K562 (cell line): Measurements from ENCODE around the gene SCUBE1. TPM values are rescaled to one million over a fixed set of nuclear protein-coding genes. Genes with fewer than 3 reads are reported as not detected.

ENCODE experiments used
- ATAC-seq: fragments of 200-7000 bp; cut with Tn5 transposase; 3 replicates; pipeline ENCODE4 v1.9.1; 2020; ENCODE audit warnings: moderate library complexity
- BruUV-seq: library from RNA; stranded (reverse); fragments of 400-500 nt; replicated peaks from 2 replicates; lab custom pipeline; 2021; lab: Mats Ljungman, UMichigan
- CTCF ChIA-PET: fragments of 300-600 bp; formaldehyde crosslinking; extraction: SDS; loops from one replicate; lab custom pipeline; 2021; ENCODE audit warnings: low intra/inter-chr PET ratio; lab: Yijun Ruan, JAX
- POLR2A ChIA-PET: fragments of 300-600, 350-650 bp; sonication (Branson Sonifier 250); formaldehyde crosslinking; extraction: SDS; loops from one replicate; lab custom pipeline; 2021; ENCODE audit warnings: antibody characterized with exemption, inconsistent platforms; lab: Yijun Ruan, JAX
- DNase-seq, 4 experiments: peaks; one replicate each; pipeline versions ENCODE4 v3.0.0 to v3.0.0-alpha.2; 2011 to 2018; ENCODE audit warnings: low spot score in 3 of 4, mixed read lengths in 3 of 4; ENCODE audit errors: extremely low read depth in 1 of 4
- FAIRE-seq: peaks from 2 replicates; lab custom pipeline; 2011; peaks lifted over from hg19 to GRCh38; lab: Jason Lieb, UNC
- H2AFZ ChIP-seq: 2 replicates; pipeline ENCODE4 v1.6.0; 2011; ENCODE audit warnings: low read depth, low read length, control low read depth, inconsistent platforms
- H3K27ac ChIP-seq: fragments of 200-600 bp; 3 replicates; pipeline ENCODE4 v1.8.0; 2011; ENCODE audit warnings: low read depth, mild to moderate bottlenecking, control low read depth, inconsistent platforms, low read length, moderate library complexity, mixed read lengths; ENCODE audit errors: extremely low read depth
- H3K27me3 ChIP-seq, 2 experiments: fragments of 300-600 bp in 1 of 2; 2 replicates in 1 of 2; 3 replicates in 1 of 2; pipeline versions ENCODE4 v1.6.0 to v1.8.0; 2011; ENCODE audit warnings: inconsistent platforms in 2 of 2, low read length in 2 of 2, mild to moderate bottlenecking in 1 of 2, mixed read lengths in 1 of 2, moderate library complexity in 1 of 2; ENCODE audit not compliant: control insufficient read depth in 2 of 2, insufficient read depth in 2 of 2
- H3K36me3 ChIP-seq: fragments of 300-600 bp; 3 replicates; pipeline ENCODE4 v1.8.0; 2011; ENCODE audit warnings: mild to moderate bottlenecking, low read length, inconsistent platforms; ENCODE audit not compliant: control insufficient read depth, insufficient read depth
- H3K4me1 ChIP-seq, 2 experiments: fragments of 200-600 bp in 1 of 2; replicated peaks in 1 of 2; 2 replicates in 1 of 2; 3 replicates in 1 of 2; pipeline versions ENCODE4 v1.5.1 to v1.8.0; 2011; ENCODE audit warnings: inconsistent platforms in 2 of 2, low read length in 2 of 2, mild to moderate bottlenecking in 1 of 2, mixed read lengths in 1 of 2, moderate library complexity in 1 of 2; ENCODE audit not compliant: control insufficient read depth in 2 of 2, insufficient read depth in 2 of 2
- H3K4me2 ChIP-seq: 2 replicates; pipeline ENCODE4 v1.6.1; 2011; ENCODE audit warnings: low read length, control low read depth, inconsistent platforms, mixed read lengths; ENCODE audit not compliant: insufficient read depth
- H3K4me3 ChIP-seq: fragments of 200-600 bp; sonication (generic), shearing (Covaris generic); 2 replicates; pipeline ENCODE4 v1.5.1; 2016; ENCODE audit warnings: control low read depth, inconsistent platforms
- H3K79me2 ChIP-seq: fragments of 200-600 bp; 3 replicates; pipeline ENCODE4 v1.8.0; 2011; ENCODE audit warnings: low read length, inconsistent platforms; ENCODE audit not compliant: control insufficient read depth, insufficient read depth
- H3K9ac ChIP-seq, 2 experiments: 2 replicates each; pipeline versions ENCODE4 v1.6.0 to v1.6.1; 2011; ENCODE audit warnings: low read depth in 2 of 2, low read length in 2 of 2, control low read depth in 1 of 2, inconsistent platforms in 1 of 2, mild to moderate bottlenecking in 1 of 2, mixed read lengths in 1 of 2; ENCODE audit not compliant: insufficient read depth in 1 of 2
- H3K9me1 ChIP-seq: one replicate; pipeline ENCODE4 v1.6.0; 2011; ENCODE audit warnings: inconsistent platforms, mild to moderate bottlenecking, low read length, moderate library complexity; ENCODE audit not compliant: control insufficient read depth, insufficient read depth
- H3K9me3 ChIP-seq: replicated peaks from 2 replicates; pipeline ENCODE4 v1.5.1; 2011; ENCODE audit warnings: low read depth, low read length, inconsistent platforms; ENCODE audit not compliant: control insufficient read depth, insufficient read depth
- H4K20me1 ChIP-seq: replicated peaks from 2 replicates; pipeline ENCODE4 v1.6.1; 2011; ENCODE audit warnings: low read length, inconsistent platforms, mixed read lengths; ENCODE audit not compliant: control insufficient read depth, insufficient read depth
- DMBX1 ChIP-seq: fragments of 250-450 bp; sonication (Bioruptor Pico); IDR thresholded peaks from 2 replicates; pipeline ENCODE4 v1.8.0; 2022; ENCODE audit warnings: inconsistent platforms, mild to moderate bottlenecking, moderate library complexity, borderline replicate concordance
- E2F1 ChIP-seq: sonication (generic); formaldehyde crosslinking; IDR thresholded peaks from 2 replicates; pipeline ENCODE4 v1.8.1; 2023; ENCODE audit warnings: mild to moderate bottlenecking, missing genetic modification reagents, moderate library complexity
- ETS2 ChIP-seq: IDR thresholded peaks from 2 replicates; pipeline ENCODE4 v1.6.1; 2016; ENCODE audit warnings: borderline replicate concordance, missing genetic modification characterization, mild to moderate bottlenecking, moderate library complexity, missing compliant biosample characterization; ENCODE audit not compliant: poor library complexity, severe bottlenecking
- FOXP1 ChIP-seq: sonication (generic); formaldehyde crosslinking; IDR thresholded peaks from 2 replicates; pipeline ENCODE4 v1.8.0; 2022; ENCODE audit warnings: mild to moderate bottlenecking, missing genetic modification reagents
- HNRNPLL ChIP-seq: fragments of 200-400 bp; formaldehyde crosslinking; IDR thresholded peaks from 2 replicates; pipeline ENCODE4 v1.6.1; 2017; ENCODE audit warnings: low read length, low read depth, mild to moderate bottlenecking; ENCODE audit not compliant: poor library complexity, severe bottlenecking
- KAT8 ChIP-seq: fragments of 450-650 bp; IDR thresholded peaks from 2 replicates; pipeline ENCODE4 v1.6.1; 2016; ENCODE audit warnings: low read depth, mild to moderate bottlenecking
- MAFF ChIP-seq: IDR thresholded peaks from 2 replicates; pipeline ENCODE4 v1.6.1; 2012; ENCODE audit warnings: low read length, improper control_type of control experiment
- NR1H2 ChIP-seq: sonication (generic); formaldehyde crosslinking; IDR thresholded peaks from 2 replicates; pipeline ENCODE4 v1.4.0; 2020; ENCODE audit warnings: mild to moderate bottlenecking, missing genetic modification reagents
- RAD51 ChIP-seq: fragments of 450-650 bp; IDR thresholded peaks from 2 replicates; pipeline ENCODE4 v1.7.1; 2016; ENCODE audit warnings: low read depth, mild to moderate bottlenecking, borderline replicate concordance
- RBM39 ChIP-seq: fragments of 200-400 bp; formaldehyde crosslinking; optimal IDR thresholded peaks from 2 replicates; pipeline ENCODE3; 2018; ENCODE audit warnings: low read depth, low read length
- SLC30A9 ChIP-seq: fragments of 250-450 bp; sonication (Bioruptor Pico); IDR thresholded peaks from 2 replicates; pipeline ENCODE4 v1.8.0; 2022; ENCODE audit warnings: mild to moderate bottlenecking, moderate library complexity
- TEAD1 ChIP-seq, 2 experiments: fragments of 450-650 bp in 1 of 2; sonication (generic) in 1 of 2; formaldehyde crosslinking; IDR thresholded peaks; 2 replicates each; pipeline versions ENCODE4 v1.4.0 to v1.8.0; 2020 to 2022; ENCODE audit warnings: mild to moderate bottlenecking in 2 of 2, missing genetic modification reagents in 1 of 2
- ZBTB11 ChIP-seq, 3 experiments: fragments of 200-800 bp in 1 of 3; fragments of 250-450 bp in 1 of 3; fragments of 450-650 bp in 1 of 3; sonication (Bioruptor Pico) in 1 of 3; sonication (Bioruptor generic) in 1 of 3; formaldehyde crosslinking in 1 of 3; IDR thresholded peaks; 2 replicates each; pipeline versions ENCODE4 v1.6.1 to v1.8.0; 2016 to 2022; ENCODE audit warnings: mild to moderate bottlenecking in 2 of 3, missing genetic modification characterization in 2 of 3, missing compliant biosample characterization in 1 of 3, moderate library complexity in 1 of 3
- WGBS: fragments of 100-300 bp; shearing (Covaris generic); methylation state at CpG from one replicate; pipeline ENCODE4 v1.1.6; 2016; ENCODE audit warnings: low coverage, mixed read lengths; ENCODE audit not compliant: insufficient coverage; ENCODE audit errors: missing lambda C conversion rate; 5-methylcytosine and 5-hydroxymethylcytosine counted together
- in situ Hi-C: fragments of 300-500 bp; cut with MboI; formaldehyde crosslinking; loops from 4 replicates; pipeline ENCODE4 v1.15.0; 2018; ENCODE audit warnings: inconsistent platforms, mixed read lengths
- intact Hi-C: fragments of 100-400 bp; cut with micrococcal nuclease; formaldehyde crosslinking; loops from 2 replicates; pipeline ENCODE4 v1.14.2; 2022
- polyA plus RNA-seq, 8 experiments: library from polyadenylated mRNA; depleted of rRNA in 4 of 8; stranded (reverse) in 5 of 8; unstranded in 3 of 8; fragments of >200 nt; fragmentation: Nextera tagmentation in 2 of 8; fragmentation: Illumina TruSeq in 1 of 8; extraction: Ambion mirVana in 2 of 8; extraction: Trizol in 1 of 8; gene quantifications; 2 replicates each; pipeline versions ENCODE4 v1.2.1 to v1.2.3, GENCODE V29; 2011 to 2014; ENCODE audit warnings: inconsistent platforms in 1 of 8, missing spikeins in 1 of 8
- total RNA-seq, 7 experiments: library from RNA; depleted of rRNA in 6 of 7; stranded (reverse); fragments of >200 nt in 6 of 7; fragmentation: Illumina TruSeq in 2 of 7; extraction: Trizol in 2 of 7; gene quantifications; 2 replicates each; pipeline versions ENCODE4 v1.2.1 to v1.2.3, GENCODE V29; 2011 to 2021; ENCODE audit warnings: low replicate concordance in 1 of 7
- TF ChIP-seq, protein P1 (sequence below): fragments of 450-650 bp; formaldehyde crosslinking; IDR thresholded peaks from 2 replicates; pipeline ENCODE4 v1.4.0; 2020; ENCODE audit warnings: mild to moderate bottlenecking, mixed read lengths

The SCUBE1 gene
- total and polyA plus RNA-seq, 9 of the 15 experiments (the other 6 are each of a cell fraction or from before 2014, with no cell fraction given) = 0.03 to 0.47 (median 0.29) TPM; not detected in 6

GRCh38 chr22:43151251-43152002, 191.7 kb downstream of the SCUBE1 start, which contains the start of gene TSPO:
TSS of gene TSPO (plus strand) at chr22:43151559. CDS start at chr22:43159239, 7,680 bp downstream.
- FAIRE-seq (no peak), ATAC-seq (peak; percentile 79), DNase-seq (peak; percentile 53 to 85 (median 80))
- Histone ChIP-seq H4K20me1 (0 out of 2 replicates have a peak, but pooled peaks cover 3% of the 10 kb centered on the region), H3K9ac (peak within 1 kb of the TSS; percentile 82 to 96), H3K79me2 (peaks cover 29% of the 10 kb centered on the region), H3K27ac (peak within 1 kb of the TSS; percentile 76), H3K9me1 (no peaks in the 10 kb centered on the region), H3K27me3 (no peaks in the 10 kb centered on the region), H2AFZ (peak within 1 kb of the TSS; percentile 83), H3K36me3 (no peaks in the 10 kb centered on the region), H3K4me2 (peak within 1 kb of the TSS; percentile 85), H3K9me3 (no peaks in the 10 kb centered on the region), H3K4me3 (peak within 1 kb of the TSS; percentile 54), H3K4me1 (peaks cover 0 to 38% of the 10 kb centered on the region in 2 experiments; a peak in 3 of 5 replicates)
- TSS peak; percentile 50 for BruUV-seq
- 0% methylated on average over 22 of the region's 75 CpGs for WGBS
- intact Hi-C loops (no loop called here), in situ Hi-C loops (no loop called here)
- CTCF ChIA-PET = no interaction called here
- POLR2A ChIA-PET = interaction anchor here (0.6 kb wide), 1 partner anchor 48 kb away, joined by 4 read pairs; no protein-coding TSS in a partner anchor
- TF ChIP-seq, protein P1, sequence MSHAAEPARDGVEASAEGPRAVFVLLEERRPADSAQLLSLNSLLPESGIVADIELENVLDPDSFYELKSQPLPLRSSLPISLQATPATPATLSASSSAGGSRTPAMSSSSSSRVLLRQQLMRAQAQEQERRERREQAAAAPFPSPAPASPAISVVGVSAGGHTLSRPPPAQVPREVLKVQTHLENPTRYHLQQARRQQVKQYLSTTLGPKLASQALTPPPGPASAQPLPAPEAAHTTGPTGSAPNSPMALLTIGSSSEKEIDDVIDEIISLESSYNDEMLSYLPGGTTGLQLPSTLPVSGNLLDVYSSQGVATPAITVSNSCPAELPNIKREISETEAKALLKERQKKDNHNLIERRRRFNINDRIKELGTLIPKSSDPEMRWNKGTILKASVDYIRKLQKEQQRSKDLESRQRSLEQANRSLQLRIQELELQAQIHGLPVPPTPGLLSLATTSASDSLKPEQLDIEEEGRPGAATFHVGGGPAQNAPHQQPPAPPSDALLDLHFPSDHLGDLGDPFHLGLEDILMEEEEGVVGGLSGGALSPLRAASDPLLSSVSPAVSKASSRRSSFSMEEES (CRISPR knock-in tag) = no peak
- 0 out of 2 replicates have a peak, but pooled peaks have one; percentile 41 for TF ChIP-seq DMBX1
- TF ChIP-seq KAT8 = no peak
- no peak for TF ChIP-seq SLC30A9 (CRISPR knock-in tag)
- 0 out of 2 replicates have a peak, but pooled peaks have one; percentile 46 for TF ChIP-seq FOXP1 (CRISPR knock-in tag)
- TF ChIP-seq RAD51 = no peak
- no peak for TF ChIP-seq NR1H2 (CRISPR knock-in tag)
- TF ChIP-seq MAFF = no peak
- TF ChIP-seq ETS2 = no peak
- TF ChIP-seq HNRNPLL = no peak
- TF ChIP-seq ZBTB11 (CRISPR knock-in tag; IDR thresholded peaks at IDR 0.05) = 0 out of 6 replicates have a peak, but pooled peaks of 1 of the 3 experiments have one; percentile 17
- TF ChIP-seq RBM39 = no peak
- TF ChIP-seq E2F1 (CRISPR knock-in tag) = no peak
- TF ChIP-seq TEAD1 (CRISPR knock-in tag; IDR thresholded peaks at IDR 0.05) = no peak; a peak in 1 of 4 replicates
